HG02943 (cell line): ENCODE data around the gene CFAP299.

Experiments used
- ATAC-seq: cut with Tn5 transposase; IDR thresholded peaks from one replicate; pipeline ENCODE4 v1.9.1; 2021; ENCODE audit warnings: mild to moderate bottlenecking, low read depth, moderate library complexity; ENCODE audit not compliant: unreplicated experiment

CFAP299 gene

DNA sequence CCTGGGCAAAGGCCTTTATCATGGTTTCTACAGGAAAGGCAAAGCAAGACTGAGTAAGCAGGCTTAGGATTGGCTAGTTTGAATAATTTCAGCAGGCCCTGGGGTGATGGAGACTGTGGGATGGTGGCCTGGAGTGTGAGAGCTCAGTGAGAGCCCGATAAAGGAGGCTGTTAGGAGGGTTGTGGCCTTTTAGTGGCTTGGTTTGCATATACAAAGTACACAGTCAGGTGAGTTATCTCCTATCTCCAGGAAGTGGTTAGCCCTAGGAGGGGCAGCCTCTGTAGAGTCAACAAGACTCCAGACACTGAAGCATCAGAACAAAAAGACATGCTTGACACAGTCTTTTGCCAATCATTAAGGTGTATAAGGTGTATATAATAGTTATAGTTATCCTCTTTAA, 157.2 kb downstream of the CFAP299 start:
- ATAC-seq = no peak

- no peak for ATAC-seq
Measured at GRCh38 chr4:80495865-80496264, 160.3 kb downstream of the CFAP299 start.

DNA sequence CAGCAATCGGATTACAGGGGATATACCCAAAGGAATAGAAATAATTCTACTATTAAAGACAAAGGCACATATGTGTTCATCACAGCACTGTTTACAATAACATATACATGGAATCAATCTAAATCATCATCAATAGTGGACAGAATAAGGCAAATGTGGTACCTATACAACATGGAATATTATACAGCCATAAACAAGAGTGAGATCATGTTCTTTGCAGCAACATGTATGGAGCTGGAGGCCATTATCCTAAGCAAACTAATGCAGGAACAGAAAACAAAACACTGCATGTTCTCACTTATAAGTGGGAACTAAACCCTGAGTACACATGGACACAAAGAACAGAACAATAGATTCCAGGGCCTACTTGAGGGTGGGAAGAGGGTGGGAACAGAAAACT, 163.2 kb downstream of the CFAP299 start:
- ATAC-seq = no peak

DNA sequence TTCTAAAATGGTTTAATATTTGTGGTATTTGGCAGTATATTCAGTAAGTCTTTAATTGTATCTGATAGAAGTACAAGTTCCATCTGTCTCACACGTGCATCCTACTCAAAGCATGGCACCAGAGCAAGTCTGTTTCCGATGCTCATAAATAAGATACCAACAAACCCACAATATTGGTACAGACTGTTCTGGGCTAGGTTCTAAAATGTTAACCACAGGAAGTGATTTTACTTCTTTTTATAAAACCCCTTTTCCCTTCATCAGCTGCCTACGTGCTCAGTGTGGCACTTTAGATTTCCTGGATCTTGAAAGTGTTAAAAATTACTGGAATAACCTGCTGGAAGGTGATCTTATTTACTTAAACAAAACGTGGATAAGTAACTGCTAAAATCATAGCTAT, 165.1 kb downstream of the CFAP299 start:
- no peak for ATAC-seq

DNA sequence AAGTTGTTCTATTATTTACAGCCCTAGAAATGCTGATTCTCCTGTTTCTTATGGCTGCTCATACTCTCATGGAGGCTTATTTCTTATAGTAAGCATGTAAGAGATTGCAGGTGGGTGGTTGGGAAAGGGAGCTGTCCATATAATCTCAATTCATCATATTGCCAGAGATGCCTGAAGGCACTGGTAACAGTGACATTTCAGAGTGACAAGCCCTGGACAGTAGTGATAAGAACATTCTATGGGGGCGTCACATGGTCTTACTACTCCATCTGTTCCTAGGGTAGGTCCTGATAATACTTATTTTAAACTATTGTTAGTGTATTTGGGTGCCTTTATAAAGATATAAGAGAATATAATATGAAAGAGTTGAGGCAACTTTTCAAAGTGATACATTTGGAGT, 171.5 kb downstream of the CFAP299 start:
- no peak for ATAC-seq

DNA sequence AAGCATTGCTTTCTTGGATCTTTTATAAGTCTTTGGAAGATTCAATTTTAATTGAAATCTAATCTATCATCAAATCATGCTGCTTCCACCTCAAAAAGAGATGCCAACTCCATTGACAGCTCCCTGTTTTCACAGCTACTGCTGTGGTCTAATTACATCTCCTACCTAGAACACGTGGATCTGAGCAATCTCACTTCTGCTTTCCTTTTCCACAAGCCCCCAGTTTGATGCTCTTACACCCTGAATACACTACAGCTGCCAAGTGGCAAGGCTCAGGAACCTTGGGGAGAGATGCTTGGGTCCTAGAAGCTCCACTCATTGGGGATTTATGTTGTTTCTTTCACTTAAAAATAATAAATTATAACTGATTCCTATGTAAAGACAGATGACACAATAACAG, 172.0 kb downstream of the CFAP299 start:
- ATAC-seq = no peak

DNA sequence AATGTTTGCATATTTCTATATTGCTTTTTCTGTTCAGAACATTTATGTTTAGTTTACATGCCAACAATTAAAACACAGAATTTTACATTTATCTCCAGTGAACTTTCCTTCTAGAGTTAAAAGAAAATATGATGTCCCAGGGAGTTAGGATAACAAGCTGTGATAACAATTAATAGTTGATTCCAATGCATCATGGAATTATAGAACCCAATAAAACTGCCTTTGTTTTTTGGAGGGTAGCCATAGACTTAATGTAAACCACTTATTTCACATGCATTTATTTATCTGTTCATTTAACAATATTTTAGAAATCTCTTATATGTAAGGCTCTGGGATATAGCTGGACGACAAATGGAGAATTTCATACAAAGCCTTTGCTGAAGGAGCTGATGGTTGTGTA, 180.0 kb downstream of the CFAP299 start:
- no peak for ATAC-seq

DNA sequence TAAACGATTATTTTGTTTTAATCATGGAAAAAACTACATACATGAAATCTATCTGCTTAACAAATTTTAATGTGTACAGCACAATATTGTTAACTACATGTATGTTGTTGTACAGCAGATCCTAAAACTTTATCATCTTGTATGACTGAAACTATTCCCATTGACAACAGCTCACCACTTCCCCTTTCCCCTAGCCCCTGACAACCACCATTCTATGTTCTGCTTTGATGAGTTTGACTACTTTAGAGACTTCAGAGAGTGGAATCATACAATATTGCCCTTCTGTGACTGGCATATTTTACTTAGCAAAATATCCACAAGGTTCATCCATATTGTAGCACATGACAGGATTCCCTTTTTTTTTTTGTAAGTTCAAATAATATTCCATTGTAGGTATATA, 185.9 kb downstream of the CFAP299 start:
- ATAC-seq = no peak

GRCh38 chr4:80526697-80527096, 191.2 kb downstream of the CFAP299 start:
- ATAC-seq = no peak

DNA sequence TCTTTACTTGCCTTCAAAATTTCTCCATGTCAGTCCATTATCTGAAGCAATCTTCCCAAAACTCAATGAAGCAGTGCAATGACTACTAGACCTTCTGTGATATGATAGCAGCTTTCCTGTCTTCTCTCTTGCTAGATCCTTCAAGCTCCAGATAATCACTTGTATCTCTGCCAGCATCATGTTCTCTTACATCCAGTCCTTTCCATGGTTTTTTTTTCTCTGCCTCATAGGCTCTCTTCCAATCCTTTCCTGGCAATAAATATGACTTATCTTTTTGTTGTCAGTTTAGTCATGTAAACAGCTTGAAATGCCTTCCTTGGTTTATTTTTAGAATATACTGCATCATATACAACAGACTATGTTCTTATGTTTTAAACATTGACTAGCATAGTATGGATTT, 193.5 kb downstream of the CFAP299 start:
- ATAC-seq = no peak

DNA sequence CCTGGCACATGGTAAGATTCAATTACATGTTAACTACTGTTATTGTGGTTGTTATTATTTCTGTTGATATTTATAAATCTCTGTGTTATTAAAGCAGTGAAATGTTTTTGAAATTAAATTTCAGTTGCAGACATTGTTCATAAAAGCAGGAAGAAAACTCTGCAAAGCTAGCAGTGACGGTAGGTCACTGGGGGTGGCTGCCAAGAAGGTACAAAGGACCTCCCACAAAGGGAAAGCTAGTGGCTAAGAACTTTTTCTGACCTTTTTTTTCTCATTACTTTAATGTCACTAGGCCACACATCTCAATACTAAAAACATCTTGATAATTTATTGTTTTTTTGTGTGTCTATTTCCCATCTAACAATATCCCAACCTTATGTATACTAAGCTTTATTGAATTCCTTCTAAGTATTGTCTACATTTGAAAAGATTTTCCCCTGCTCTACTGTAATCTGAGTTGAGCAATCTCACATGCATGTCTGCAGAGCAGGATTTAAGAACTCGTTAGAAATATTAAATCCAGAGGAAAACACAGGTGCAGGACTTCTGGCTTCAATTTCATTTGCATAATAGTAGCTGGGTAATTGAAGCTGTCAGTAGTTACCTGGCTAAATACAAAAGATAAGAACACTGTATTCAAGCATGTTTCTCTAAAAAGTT, 197.3 kb downstream of the CFAP299 start:
- ATAC-seq = no peak

DNA sequence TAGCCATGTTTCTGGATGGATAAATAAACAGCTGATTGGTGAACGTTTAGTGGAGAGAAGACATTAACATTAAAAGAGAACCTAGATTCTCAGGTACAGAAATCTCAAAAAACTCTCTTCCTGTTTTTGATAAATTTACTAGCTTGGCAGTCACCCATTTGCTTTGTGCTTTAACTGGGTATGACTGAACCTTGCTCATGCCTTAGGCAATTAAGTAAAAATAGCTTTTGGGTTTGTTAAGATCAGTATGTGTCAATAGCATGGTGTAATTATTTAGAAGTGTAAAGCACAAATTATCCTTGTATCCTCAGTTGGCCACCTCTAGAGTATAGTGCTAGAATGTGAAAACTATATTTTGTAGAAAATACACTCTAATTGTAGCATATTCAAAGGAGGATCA, 200.0 kb downstream of the CFAP299 start:
- no peak for ATAC-seq

- ATAC-seq = no peak
Measured at GRCh38 chr4:80538276-80538926, 202.9 kb downstream of the CFAP299 start.

GRCh38 chr4:80539190-80539589, 203.7 kb downstream of the CFAP299 start:
- ATAC-seq = no peak

DNA sequence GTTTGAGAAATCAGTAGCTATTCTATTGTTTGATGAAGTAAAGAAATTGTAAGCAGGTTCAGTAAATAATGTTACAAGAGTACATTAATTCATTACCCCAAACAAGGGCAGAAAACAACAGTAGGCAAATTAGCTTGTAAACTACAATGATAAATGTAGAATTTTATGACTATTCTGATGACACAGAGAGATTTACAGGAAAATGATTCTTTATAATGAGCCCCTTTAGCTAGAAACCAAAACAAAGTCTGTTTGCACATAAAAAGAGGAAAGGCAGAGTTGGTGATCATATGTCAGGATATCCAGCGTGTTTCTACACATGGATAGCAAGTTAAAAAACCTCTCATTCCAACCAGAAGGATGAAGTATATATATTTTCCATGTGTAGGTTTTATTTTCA, 204.8 kb downstream of the CFAP299 start:
- ATAC-seq = no peak

- ATAC-seq = peak; percentile 76
Measured at GRCh38 chr4:80540785-80541469, 205.4 kb downstream of the CFAP299 start.

GRCh38 chr4:80542747-80543146, 207.2 kb downstream of the CFAP299 start:
- no peak for ATAC-seq

GRCh38 chr4:80560337-80560736, 224.8 kb downstream of the CFAP299 start:
- ATAC-seq = no peak

DNA sequence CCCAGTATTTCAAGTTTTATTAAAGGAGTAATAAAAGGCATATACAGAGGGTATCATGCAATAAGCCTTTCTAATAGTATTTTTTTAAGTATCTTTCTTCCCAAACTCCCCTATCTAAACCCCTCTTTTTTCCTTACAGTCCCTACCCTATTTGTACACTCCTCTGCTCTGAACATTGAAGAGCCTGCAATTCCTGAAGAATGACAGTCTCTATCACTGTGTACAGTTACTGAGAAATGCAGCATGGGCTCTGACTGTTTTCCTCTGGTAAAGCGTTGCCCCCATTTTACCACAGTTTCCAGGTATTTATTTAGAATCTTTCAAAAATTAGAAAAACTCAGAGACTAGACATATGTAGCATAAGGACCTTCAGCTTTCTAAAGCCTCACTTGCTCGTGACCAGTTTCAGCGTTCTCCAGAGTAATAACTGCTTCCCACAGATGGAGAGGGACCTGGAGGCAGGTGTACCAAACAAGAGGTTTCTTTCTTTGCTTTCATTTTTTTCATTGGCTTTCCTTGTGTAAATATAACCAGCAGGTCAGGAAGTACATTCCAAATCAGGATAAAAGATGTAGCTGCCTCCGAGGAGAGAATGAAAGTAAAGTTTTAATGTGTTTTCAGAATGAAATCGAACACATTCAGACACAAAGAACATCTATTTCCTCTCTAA, 230.8 kb downstream of the CFAP299 start:
- no peak for ATAC-seq

GRCh38 chr4:80568891-80569290, 233.4 kb downstream of the CFAP299 start:
- no peak for ATAC-seq

GRCh38 chr4:80576796-80577195, 241.3 kb downstream of the CFAP299 start:
- no peak for ATAC-seq
